Measurements from ENCODE around the gene CEP128. TPM values are rescaled to one million over a fixed set of nuclear protein-coding genes. Genes with fewer than 3 reads are reported as not detected.
"Not testable (repeated sequence)": the region's sequence is repeated elsewhere in the genome, so short reads cannot be mapped to it uniquely, and the experiment has no call there.

The CEP128 gene
- total RNA-seq, 1 experiment from 2014 or later: 10.6 TPM

- no peak for DNase-seq
- H3K36me3 ChIP-seq (replicated peaks; ENCODE audit: control insufficient read depth, insufficient read depth, low read length): no peaks in the 10 kb centered on the region
- no peak overlapping the region for H3K4me3 ChIP-seq (ENCODE audit: insufficient read depth, low read depth, low read length)
- H3K27me3 ChIP-seq (ENCODE audit: control insufficient read depth, insufficient read depth, low read length): no peaks in the 10 kb centered on the region
Observed at GRCh38 chr14:80933686-80934085, 7.9 kb downstream of the CEP128 start.

GRCh38 chr14:80933282-80933681 is 8.3 kb downstream of the CEP128 start:
- Histone ChIP-seq H3K36me3 (replicated peaks; ENCODE audit: control insufficient read depth, insufficient read depth, low read length) (no peaks in the 10 kb centered on the region), H3K27me3 (ENCODE audit: control insufficient read depth, insufficient read depth, low read length) (no peaks in the 10 kb centered on the region), H3K4me3 (ENCODE audit: insufficient read depth, low read depth, low read length) (no peak overlapping the region)
- DNase-seq: no peak

GRCh38 chr14:80930836-80931389 is 10.6 kb downstream of the CEP128 start:
- H3K36me3 ChIP-seq (replicated peaks; ENCODE audit: control insufficient read depth, insufficient read depth, low read length): no peaks in the 10 kb centered on the region
- DNase-seq: no peak
- no peak overlapping the region for H3K4me3 ChIP-seq (ENCODE audit: insufficient read depth, low read depth, low read length)
- H3K27me3 ChIP-seq (ENCODE audit: control insufficient read depth, insufficient read depth, low read length): no peaks in the 10 kb centered on the region

GRCh38 chr14:80930095-80930494 is 11.4 kb downstream of the CEP128 start:
- no peaks in the 10 kb centered on the region for H3K36me3 ChIP-seq (replicated peaks; ENCODE audit: control insufficient read depth, insufficient read depth, low read length)

GRCh38 chr14:80927083-80927989 is 14.2 kb downstream of the CEP128 start:
- no peak for DNase-seq
- H3K27me3 ChIP-seq (ENCODE audit: control insufficient read depth, insufficient read depth, low read length): no peaks in the 10 kb centered on the region

More at GRCh38 chr14:80930095-80930494, 11.4 kb downstream of the CEP128 start:
- Histone ChIP-seq H3K27me3 (ENCODE audit: control insufficient read depth, insufficient read depth, low read length) (no peaks in the 10 kb centered on the region), H3K4me3 (ENCODE audit: insufficient read depth, low read depth, low read length) (no peak overlapping the region)
- no peak for DNase-seq

GRCh38 chr14:80926397-80927082 is 15.0 kb downstream of the CEP128 start:
- Histone ChIP-seq H3K27me3 (ENCODE audit: control insufficient read depth, insufficient read depth, low read length) (no peaks in the 10 kb centered on the region), H3K4me3 (ENCODE audit: insufficient read depth, low read depth, low read length) (no peak overlapping the region), H3K36me3 (replicated peaks; ENCODE audit: control insufficient read depth, insufficient read depth, low read length) (no peaks in the 10 kb centered on the region)
- no peak for DNase-seq

More at GRCh38 chr14:80927083-80927989, 14.2 kb downstream of the CEP128 start:
- no peaks in the 10 kb centered on the region for H3K36me3 ChIP-seq (replicated peaks; ENCODE audit: control insufficient read depth, insufficient read depth, low read length)
- H3K4me3 ChIP-seq (ENCODE audit: insufficient read depth, low read depth, low read length): no peak overlapping the region

GRCh38 chr14:80924365-80925103 is 17.0 kb downstream of the CEP128 start:
- Histone ChIP-seq H3K4me3 (ENCODE audit: insufficient read depth, low read depth, low read length) (no peak overlapping the region), H3K36me3 (replicated peaks; ENCODE audit: control insufficient read depth, insufficient read depth, low read length) (no peaks in the 10 kb centered on the region), H3K27me3 (ENCODE audit: control insufficient read depth, insufficient read depth, low read length) (no peaks in the 10 kb centered on the region)
- no peak for DNase-seq

GRCh38 chr14:80923368-80923767 is 18.2 kb downstream of the CEP128 start:
- no peak overlapping the region for H3K4me3 ChIP-seq (ENCODE audit: insufficient read depth, low read depth, low read length)
- DNase-seq: no peak
- H3K36me3 ChIP-seq (replicated peaks; ENCODE audit: control insufficient read depth, insufficient read depth, low read length): no peaks in the 10 kb centered on the region
- no peaks in the 10 kb centered on the region for H3K27me3 ChIP-seq (ENCODE audit: control insufficient read depth, insufficient read depth, low read length)

- Histone ChIP-seq H3K27me3 (ENCODE audit: control insufficient read depth, insufficient read depth, low read length) (no peaks in the 10 kb centered on the region), H3K4me3 (ENCODE audit: insufficient read depth, low read depth, low read length) (no peak overlapping the region), H3K36me3 (replicated peaks; ENCODE audit: control insufficient read depth, insufficient read depth, low read length) (no peaks in the 10 kb centered on the region)
- no peak for DNase-seq
Observed at GRCh38 chr14:80919622-80920021, 21.9 kb downstream of the CEP128 start.

GRCh38 chr14:80912013-80912412 is 29.5 kb downstream of the CEP128 start:
- DNase-seq; H3K27me3 ChIP-seq (ENCODE audit: control insufficient read depth, insufficient read depth, low read length); H3K4me3 ChIP-seq (ENCODE audit: insufficient read depth, low read depth, low read length); H3K36me3 ChIP-seq (replicated peaks; ENCODE audit: control insufficient read depth, insufficient read depth, low read length): not testable (repeated sequence)

- no peak overlapping the region for H3K4me3 ChIP-seq (ENCODE audit: insufficient read depth, low read depth, low read length)
- H3K27me3 ChIP-seq (ENCODE audit: control insufficient read depth, insufficient read depth, low read length): no peaks in the 10 kb centered on the region
- no peaks in the 10 kb centered on the region for H3K36me3 ChIP-seq (replicated peaks; ENCODE audit: control insufficient read depth, insufficient read depth, low read length)
- no peak for DNase-seq
Observed at GRCh38 chr14:80906946-80907345, 34.6 kb downstream of the CEP128 start.

GRCh38 chr14:80906336-80906735 is 35.2 kb downstream of the CEP128 start:
- no peaks in the 10 kb centered on the region for H3K27me3 ChIP-seq (ENCODE audit: control insufficient read depth, insufficient read depth, low read length)
- H3K4me3 ChIP-seq (ENCODE audit: insufficient read depth, low read depth, low read length): no peak overlapping the region
- DNase-seq: no peak
- no peaks in the 10 kb centered on the region for H3K36me3 ChIP-seq (replicated peaks; ENCODE audit: control insufficient read depth, insufficient read depth, low read length)

- Histone ChIP-seq H3K36me3 (replicated peaks; ENCODE audit: control insufficient read depth, insufficient read depth, low read length) (no peaks in the 10 kb centered on the region), H3K27me3 (ENCODE audit: control insufficient read depth, insufficient read depth, low read length) (no peaks in the 10 kb centered on the region), H3K4me3 (ENCODE audit: insufficient read depth, low read depth, low read length) (no peak overlapping the region)
- DNase-seq: no peak
Observed at GRCh38 chr14:80902608-80903007, 38.9 kb downstream of the CEP128 start.

- no peak for DNase-seq
- Histone ChIP-seq H3K4me3 (ENCODE audit: insufficient read depth, low read depth, low read length) (no peak overlapping the region), H3K36me3 (replicated peaks; ENCODE audit: control insufficient read depth, insufficient read depth, low read length) (no peaks in the 10 kb centered on the region), H3K27me3 (ENCODE audit: control insufficient read depth, insufficient read depth, low read length) (no peaks in the 10 kb centered on the region)
Observed at GRCh38 chr14:80901822-80902221, 39.7 kb downstream of the CEP128 start.
